Renal cortical epithelial cell (primary cell): ENCODE measurements around the gene GOSR1. TPM values are rescaled to one million over a fixed set of nuclear protein-coding genes. Genes with fewer than 3 reads are reported as not detected.
"Not testable (repeated sequence)": the region's sequence is repeated elsewhere in the genome, so short reads cannot be mapped to it uniquely, and the experiment has no call there.

Experiments used
- DNase-seq: peaks from one replicate; pipeline ENCODE4 v3.0.0-alpha.2; 2011; ENCODE audit warnings: low read depth
- total RNA-seq: library from RNA; depleted of rRNA; stranded (reverse); fragments of >200 nt; gene quantifications from 2 replicates; pipeline ENCODE4 v1.2.3, GENCODE V29; 2014

Gene GOSR1
- total RNA-seq, 1 donor from 2014 or later = 83.4 TPM

DNA sequence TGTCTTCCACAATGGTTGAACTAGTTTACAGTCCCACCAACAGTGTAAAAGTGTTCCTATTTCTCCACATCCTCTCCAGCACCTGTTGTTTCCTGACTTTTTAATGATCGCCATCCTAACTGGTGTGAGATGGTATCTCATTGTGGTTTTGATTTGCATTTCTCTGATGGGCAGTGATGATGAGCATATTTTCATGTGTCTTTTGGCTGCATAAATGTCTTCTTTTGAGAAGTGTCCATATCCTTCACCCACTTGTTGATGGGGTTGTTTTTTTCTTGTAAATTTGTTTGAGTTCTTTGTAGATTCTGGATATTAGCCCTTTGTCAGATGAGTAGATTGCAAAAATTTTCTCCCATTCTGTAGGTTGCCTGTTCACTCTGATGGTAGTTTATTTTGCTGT, 84.6 kb downstream of the GOSR1 start:
- not testable (repeated sequence) for DNase-seq

DNA sequence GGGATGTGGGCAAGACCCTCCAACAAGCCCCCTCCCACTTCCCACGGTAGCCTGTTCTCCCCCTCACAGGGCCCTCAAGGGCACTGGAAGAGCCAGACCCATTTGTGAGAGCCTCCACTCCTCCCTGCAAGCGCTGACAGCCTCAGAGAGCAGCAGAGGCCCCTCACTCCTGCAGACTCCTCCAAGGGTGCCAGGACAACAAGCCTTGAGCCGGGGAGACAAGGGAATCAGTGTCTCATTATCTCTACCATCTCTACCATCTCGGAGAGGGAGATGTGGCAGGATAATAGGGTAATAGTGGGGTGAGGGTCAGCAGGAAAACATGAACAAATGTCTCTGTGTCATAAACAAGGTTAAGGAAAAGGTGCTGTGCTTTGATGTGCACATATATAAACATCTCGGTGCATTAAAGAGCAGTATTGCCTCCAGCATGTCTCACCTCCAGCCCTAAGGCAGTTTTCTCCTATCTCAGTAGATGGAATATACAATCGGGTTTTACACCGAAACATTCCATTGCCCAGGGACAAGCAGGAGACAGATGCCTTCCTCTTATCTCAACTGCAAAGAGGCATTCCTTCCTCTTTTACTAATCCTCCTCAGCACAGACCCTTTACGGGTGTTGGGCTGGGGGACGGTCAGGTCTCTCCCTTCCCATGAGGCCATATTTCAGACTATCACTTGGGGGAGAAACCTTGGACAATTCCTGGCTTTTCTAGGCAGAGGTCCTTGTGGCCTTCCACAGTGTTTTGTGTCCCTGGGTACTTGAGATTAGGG, 86.1 kb downstream of the GOSR1 start:
- DNase-seq = not testable (repeated sequence)

DNA sequence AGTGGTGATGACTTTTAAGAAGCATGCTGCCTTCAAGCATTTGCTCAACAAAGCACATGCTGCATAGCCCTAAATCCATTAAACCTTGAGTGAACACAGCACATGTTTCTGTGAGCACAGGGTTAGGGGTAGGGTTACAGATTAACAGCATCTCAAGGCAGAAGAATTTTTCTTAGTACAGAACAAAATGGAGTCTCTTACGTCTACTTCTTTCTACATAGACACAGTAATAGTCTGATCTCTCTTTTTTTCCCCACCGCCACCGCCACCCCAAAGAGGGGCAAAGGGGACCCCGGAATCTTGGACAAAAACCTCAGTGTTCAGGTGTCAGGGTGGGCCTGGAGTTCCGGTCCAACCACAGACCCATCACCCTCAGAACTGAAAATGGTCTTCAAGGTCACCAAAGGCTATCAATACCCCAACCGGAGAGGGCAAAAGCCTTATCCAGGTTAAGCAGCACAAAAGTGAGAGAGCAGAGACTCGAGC, 86.7 kb downstream of the GOSR1 start:
- DNase-seq = peak; percentile 49

DNA sequence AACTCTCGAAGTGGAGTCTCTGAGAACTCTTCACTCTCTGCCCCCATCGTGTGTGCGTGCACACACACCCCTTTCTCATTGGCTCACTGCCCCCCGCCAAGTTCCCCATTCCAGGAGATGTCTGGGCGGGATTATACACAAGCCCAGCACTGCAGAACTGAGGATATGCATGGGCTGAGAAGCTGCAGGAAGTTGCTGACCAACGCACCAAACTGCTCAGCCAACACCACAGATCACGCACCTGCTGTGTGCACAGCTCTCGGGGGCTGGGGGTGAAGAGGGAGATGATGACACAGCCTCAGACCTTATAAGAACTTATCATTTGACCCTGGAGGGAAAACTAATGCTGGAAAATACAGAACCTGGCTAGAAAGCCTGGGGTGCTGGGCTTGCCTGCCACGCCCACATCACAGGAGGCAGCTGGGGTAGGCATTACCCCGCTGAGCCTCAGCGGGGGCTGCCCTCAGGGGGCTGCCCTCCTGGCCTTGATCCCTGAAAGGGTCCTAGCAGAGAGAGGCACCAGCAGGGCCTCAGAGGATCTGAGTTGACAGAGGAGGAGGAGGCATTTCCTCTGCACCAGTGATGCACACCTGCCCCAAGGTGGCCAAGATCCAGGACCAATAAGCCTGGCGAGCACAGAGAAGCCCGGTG, 87.3 kb downstream of the GOSR1 start:
- not testable (repeated sequence) for DNase-seq

DNA sequence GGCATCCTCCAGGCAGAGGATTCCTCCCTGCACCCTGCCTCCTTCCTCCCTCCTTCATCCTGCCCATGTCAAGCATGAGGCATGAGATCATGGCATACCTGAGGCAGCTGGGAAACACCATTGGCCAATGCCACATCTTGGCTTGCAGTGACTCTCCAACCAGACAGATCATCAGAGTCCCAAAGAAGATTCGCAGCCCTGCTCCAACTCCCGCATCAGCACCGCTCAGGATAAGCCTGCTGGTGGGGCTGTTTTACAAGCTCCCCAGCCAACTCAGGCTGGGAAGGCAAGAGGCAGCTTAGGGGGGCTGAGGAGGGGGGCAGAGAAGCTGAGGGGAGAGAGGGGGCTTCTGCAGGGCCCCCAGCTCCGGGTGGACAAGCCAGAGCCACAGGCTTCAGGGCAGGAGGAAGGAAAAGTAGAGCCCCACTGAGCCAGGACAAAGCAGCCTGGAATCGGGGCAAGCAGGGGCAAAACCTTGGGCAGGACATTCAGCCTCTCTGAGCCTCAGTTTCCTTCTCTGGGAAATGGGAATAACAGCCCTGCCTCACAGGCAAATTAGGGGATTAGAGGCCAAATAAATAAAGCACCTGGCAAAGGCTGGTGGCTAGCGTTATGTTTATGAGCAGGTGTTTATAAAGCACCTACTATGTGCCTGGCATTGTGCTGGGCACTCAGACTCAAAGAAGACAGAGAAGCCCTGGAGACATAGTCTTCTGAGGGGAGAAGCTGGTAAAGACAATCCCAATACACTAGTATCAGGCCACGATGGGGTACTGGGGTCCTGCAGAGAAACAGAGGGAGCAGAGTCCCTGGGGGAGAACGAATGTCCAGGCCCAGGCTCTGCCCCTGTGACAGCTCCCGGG, 88.1 kb downstream of the GOSR1 start:
- no peak for DNase-seq

DNA sequence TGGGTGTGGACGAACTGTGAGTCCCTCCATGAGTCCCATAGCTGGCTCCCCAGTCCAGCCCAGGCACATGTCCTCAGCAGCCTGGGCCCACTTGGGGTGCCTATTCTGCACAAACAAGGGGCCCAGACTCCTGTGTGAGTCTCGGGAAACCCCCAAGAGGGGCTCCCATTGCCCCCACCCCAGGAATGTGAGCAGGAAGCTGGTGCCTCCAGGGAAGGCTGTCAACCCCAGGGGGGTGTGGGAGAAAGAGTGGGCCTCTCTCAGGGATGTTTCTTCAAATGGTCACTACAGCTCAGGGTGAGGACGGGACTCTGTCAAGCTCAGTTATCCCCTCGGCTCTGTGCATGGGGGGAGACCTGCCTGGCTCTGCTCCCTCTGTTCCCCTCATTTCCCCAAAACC, 88.9 kb downstream of the GOSR1 start:
- DNase-seq = not testable (repeated sequence)

DNA sequence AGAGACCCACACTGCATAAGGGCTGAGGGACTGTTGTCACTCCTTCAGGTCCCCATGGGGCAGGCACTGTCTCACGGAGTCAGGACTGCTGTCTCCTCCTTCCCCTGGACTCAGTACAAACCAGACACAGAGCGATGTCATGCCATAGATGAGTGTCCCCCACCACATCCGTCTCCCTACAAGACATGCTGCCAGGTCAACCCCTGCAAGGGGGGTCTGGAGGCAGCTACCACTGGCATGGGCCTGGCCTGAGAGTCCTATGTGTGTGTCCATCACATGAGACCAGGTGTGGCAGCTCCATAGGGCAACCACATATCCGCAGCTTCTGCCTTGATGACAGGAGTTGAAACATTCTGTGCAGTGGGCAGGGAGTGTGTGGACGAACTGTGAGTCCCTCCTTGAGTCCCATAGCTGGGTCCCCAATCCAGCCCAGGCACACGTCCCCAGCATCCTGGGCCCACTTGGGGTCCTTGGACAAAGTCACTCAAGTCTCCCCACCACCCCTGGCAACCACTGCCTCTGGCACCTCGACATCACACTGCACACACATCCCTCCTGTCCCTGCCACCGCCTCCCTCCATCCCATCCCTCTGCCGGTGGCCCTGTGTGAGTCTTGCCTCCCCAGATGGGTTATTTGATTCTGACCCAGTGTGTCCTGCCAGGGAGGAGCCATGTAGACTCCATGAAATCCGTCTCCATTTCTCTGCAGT, 89.5 kb downstream of the GOSR1 start:
- not testable (repeated sequence) for DNase-seq

DNA sequence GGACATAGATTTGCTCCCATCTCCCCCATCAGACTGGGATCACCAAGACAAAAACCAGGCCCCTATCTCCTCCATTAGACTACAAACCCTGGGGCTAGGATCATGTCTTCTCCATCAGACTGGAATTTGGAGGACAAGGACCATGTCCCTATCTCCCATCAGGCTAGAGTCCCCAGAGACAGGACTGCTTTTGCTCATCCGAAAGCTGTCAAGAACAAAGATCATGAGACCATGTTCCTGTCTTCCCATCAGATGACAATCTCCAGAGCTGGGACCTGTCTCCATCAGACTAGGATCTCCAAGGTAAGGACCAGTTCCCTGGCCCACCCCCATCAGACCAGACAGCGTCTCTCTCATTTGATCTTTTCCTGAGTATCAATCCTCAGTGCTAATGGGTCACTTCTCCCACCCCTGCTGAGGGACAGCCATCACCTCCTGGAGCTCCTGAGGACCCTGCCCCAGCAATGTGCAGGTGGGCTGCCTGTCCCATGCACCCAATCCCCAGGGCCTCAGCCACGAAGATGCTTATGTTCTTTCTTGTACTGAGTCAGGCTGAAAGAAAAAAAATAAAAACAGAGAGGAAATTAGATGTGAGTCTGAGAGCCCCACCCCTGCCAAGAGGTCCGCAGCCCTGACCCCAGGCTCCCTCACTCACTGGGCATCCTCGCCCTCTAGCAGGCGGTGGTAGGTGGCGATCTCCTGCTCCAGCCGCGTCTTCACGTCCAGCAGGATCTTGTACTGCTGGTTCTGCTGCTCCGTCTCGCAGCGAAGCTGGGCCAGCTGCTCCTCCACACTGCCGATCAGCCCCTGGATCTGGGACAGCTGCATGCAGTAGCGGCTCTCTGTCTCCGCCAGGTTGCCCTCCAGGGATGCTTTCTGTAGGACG, 90.3 kb downstream of the GOSR1 start:
- no peak for DNase-seq

DNA sequence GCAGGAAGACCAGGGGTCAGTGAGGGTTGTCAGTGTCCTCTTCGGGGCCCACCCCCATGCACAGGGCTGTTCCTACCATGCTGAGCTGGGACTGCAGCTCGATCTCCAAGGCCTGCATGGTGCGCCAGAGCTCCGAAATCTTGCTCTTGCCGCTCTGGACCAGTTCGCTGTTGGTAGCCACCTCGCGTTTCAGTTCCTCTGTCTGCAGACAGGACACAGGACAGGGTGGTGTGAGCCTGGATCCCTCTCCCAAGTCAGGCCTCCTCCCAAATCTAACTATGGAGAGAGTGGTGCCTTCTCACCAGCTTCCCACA, 90.9 kb downstream of the GOSR1 start:
- no peak for DNase-seq

DNA sequence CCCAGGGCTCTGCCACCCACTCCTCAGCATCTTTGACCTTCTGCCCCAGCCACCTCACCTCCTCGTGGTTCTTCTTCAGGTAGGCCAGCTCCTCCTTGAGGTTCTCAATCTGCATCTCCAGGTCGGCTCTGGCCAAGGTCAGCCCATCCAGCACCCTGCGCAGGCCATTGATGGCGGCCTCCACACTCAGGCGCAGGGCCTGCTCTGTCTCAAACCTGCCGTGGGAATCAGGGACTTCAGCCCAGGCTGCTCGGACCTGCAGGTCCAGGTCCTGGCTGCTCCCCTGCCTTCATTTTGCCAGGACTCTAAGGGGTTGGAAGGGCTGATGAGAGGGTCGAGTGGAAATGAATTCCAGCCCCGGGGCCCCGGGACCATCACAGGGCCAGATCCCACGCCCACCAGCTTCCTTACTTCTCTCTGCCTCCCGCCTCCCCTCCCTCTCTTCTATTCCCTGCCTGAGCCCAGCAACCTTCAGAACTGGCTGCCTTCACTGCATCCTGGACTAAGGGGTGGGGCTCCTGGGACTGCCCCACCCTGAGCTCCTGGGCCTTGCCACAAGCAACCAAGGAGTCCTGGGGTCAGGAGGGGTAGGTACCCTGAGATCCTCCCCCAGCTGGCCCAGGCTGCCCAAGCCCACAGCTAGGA, 92.4 kb downstream of the GOSR1 start:
- not testable (repeated sequence) for DNase-seq

DNA sequence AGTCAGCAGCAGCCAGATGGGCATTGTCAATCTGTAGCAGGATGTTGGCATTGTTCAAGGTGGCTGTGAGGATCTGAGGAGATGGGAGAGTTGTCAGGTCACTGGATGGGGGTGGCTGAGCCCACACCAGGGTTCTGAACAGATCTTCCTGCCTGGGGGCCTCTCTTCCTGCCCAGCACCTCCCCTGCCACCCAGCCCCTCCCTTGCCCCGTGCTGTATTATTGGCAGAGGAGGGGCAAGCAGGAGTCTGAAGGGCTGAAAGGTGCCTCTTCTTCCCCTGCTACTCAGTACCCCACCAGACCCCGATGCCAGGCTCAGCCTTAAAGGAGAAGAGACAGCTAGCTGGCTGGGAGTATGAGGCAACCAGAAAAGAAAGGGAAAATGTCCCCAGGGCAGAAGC, 93.0 kb downstream of the GOSR1 start:
- no peak for DNase-seq

DNA sequence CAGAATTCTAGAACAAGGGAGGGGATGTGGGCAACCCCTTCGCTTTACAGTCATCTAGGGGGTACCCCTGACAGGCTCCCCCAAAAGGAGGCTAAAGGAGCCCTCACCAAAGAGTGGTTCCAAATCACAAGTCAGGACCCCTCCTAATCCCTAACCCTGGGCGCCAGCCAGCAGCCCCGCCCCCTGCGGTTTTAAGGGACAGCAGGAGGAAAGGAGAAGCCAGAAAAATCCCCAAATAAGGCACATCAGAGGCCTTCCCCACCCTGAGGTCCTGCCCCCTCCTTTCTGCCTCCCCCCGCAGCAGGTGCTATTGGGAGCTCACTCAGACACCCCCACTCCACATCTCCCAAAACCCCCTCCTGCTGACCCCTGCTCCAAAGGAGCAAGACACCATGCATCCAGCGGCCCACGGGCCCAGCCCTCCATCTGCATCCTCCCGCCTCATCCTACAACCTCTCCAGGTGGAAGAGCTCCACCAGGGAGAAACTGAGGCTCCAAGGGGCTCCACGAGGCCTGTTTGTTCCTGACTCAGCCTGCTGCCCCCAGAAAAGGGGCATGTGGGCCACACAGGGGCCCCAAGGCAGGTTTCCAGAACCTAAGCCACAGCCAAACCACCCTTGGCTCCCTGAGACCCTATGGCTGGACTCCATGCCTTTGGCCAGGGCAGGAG, 93.5 kb downstream of the GOSR1 start:
- no peak for DNase-seq

DNA sequence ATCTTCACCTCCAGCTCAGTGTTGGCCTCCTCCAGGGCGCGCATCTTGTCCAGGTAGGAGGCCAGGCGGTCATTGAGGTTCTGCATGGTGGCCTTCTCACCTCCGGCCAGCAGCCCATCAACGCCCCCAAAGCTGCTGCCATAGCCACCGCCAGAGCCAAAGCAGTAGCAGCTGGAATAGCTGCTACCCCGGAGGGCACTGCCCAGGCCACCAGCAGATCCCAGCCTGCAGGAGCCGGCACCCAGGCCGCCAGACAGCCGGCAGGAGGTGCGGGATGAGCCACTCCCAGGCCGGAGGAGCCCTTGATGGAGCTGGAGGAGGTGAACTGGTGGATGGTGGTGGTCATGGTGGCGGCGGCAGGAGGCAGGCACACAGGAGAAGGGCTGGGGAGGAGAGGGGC, 94.2 kb downstream of the GOSR1 start:
- not testable (repeated sequence) for DNase-seq

DNA sequence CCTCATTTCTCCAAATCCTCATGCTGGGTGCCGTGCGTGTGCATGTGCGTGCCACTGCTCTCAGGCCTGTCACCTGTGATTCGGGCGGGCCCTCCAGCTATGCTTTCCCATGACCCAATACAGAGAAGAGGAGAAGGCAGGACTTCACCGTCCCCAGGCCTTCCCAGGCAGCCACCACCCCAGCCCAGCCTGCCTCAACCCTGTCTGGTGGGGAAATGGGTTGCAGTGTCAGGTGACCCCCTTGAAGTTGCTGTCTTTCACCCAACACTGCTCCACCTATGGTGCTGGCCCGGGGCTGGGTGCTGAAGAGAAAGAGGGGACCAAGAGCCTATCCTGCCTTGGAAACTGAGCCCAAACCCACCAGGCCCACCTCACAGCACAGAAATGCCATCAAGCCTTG, 94.7 kb downstream of the GOSR1 start:
- DNase-seq = no peak

DNA sequence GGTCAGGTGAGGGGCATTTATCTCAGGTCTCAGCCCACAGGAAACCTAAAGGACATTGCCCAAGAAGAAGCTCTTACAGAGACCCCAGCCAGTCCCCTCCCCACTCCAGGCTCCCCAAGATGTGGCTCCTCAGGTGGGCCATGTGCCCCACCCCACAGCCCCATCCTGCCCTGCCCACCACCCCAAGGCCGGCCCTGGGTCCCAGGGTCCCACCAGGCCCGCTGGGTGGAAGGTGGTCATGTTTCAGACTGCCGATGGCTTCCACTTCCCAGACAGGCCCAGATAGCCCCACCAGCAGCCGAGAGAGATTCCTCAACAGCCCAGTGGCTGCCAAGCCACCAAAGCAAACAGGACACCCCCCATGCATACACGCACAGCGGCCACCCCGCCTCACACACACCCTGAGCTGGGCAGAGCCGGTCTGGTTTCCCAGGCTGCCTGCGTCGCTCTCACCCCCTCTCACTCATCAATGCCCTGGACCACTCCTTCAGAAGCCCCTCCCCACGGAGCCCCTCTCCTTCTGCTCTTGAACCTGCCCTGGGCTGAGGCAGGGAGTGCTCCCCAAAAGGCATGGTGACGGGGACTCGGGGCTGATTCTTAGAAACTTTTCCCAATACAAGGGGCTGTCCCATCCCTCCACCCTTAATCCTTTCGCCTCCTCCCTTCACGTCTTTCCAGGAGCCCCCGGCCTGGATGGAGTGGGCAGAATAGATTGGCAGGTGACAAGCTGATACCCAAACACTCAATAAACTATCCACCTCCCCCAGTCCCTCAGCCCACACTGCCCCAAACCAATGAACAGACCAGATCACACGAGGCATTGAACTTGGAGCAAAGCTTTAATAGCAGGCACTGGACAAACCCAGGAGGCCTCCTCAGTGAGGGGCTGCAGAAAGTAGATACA, 95.7 kb downstream of the GOSR1 start:
- not testable (repeated sequence) for DNase-seq

DNA sequence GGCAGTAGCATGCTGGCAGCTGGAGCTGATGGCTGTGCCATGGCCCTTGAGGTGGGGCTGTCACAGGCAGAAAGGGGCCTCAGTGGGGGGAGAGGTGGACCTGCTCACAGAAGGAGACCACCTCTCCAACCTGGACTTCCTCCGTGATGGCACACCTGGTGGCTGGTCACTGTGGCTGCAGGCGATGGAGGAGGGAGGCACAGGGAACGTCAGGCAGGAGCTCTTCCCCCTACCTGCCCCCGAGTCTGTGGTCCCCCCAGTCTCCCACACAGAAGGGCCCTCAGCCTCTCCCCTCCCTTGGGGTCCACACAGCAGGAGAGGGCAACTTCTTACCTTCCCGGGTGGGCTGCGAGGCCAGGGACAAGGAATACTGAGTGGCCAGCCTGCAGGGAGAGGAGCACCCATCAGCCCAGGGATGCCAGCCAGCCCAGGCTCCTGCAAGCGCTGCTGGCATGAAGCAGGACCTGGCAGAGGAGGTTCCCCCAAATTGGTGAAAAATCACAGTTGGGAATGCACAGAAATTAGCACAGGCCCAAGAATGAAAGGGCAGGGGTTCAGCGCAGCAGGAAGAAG, 96.5 kb downstream of the GOSR1 start:
- DNase-seq = no peak

DNA sequence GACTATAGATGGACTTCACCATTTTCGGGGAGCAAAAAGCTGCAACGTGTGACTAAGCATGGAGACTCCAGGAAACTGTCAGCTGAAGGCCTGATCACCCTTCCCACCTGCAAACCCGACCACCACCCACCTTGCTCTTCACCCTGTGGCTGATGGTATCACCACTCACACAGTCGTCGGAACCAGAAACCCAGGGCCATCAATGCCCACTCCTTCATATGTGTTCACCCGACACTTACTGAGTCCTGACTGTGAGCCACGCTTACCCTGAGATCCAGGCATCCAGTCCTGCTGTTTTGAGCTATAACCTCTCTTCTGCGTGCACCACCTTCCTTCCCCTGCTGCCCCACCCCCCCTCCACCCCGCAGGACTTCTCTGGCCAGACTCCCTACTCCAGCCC, 97.1 kb downstream of the GOSR1 start:
- DNase-seq = not testable (repeated sequence)

DNA sequence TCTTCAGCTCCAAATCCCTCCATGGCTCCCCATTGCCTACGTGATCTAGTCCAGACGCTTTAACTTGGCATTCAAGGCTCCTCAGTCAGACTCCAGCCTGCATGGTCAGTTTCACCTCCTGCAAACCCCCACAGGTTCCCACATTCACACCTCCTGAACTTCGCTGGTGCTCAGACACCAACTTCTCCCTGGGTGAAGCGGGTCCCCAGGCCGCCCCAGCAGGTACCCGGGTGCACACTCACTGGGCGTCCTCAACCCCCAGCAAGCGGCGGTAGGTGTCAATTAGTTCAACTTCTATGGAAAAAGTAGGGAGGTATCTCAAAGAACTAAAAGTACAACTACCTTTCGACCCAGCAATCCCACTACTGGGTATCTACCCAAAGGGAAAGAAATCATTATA, 97.6 kb downstream of the GOSR1 start:
- DNase-seq = not testable (repeated sequence)
